Prostate gland (tissue), 2 donors: ENCODE data around the gene ALOX15.

ENCODE experiments used
- CTCF ChIP-seq, 4 experiments: fragments of 200-600 bp in 2 of 4; fragments of 450-650 bp in 2 of 4; sonication (generic) in 2 of 4; IDR thresholded peaks; 1 replicate in 3 of 4; 2 replicates in 1 of 4; pipeline ENCODE4 v1.5.1; 2016 to 2019; ENCODE audit warnings: antibody characterized with exemption in 4 of 4, mild to moderate bottlenecking in 2 of 4, moderate library complexity in 2 of 4
- POLR2A ChIP-seq: fragments of 450-650 bp; IDR thresholded peaks from one replicate; pipeline ENCODE4 v1.6.1; 2016; ENCODE audit warnings: antibody characterized with exemption, mild to moderate bottlenecking

DNA sequence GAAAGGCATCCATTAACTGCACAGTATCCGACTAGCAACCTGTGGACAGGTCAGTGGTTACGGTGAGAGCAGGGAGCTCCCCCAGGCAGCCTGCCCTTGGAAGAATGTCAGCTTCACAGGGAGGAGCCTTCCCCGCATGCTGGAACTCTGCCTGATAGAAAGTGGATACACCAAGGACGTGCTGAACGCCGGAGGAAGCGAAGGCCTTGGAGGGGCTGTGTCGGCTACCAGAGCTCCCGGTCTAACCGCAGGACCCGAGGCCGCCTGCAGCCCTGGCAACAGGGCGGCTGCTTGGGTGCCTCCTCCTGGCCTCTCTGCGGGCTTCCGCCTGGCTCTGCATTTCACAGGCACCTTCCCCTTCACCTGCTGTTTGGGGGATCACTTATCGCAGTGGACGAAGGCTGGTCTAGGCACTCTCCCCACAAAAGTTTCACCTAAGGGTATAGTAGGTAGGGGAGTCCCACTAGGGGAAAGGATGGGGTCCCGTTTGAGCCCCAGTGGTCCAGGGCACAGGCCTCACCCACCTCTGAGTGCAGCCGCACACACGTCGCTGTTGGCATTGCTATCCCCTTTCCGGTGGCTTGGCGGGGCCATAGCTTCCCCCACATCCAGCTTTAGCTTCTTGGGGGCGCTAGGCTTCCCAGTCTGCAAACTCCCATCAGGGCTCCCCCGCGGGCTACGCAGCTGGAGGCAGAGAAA, 32.7 kb upstream of the ALOX15 start:
- TF ChIP-seq CTCF (IDR thresholded peaks at IDR 0.05) (no peak), POLR2A (no peak)
